H1 (cell line): ENCODE measurements around the gene LIPG. TPM values are rescaled to one million over a fixed set of nuclear protein-coding genes. Genes with fewer than 3 reads are reported as not detected.

ENCODE experiments used
- CTCF ChIA-PET: fragments of 300-600 bp; sonication (Branson Sonifier 250); formaldehyde crosslinking; loops from one replicate; lab custom pipeline; 2021; ENCODE audit not compliant: partially characterized antibody; lab: Charles Lee
- POLR2A ChIA-PET: fragments of 300-600 bp; sonication (Branson Sonifier 250); formaldehyde crosslinking; loops from one replicate; lab custom pipeline; 2021; ENCODE audit warnings: inconsistent platforms; ENCODE audit not compliant: partially characterized antibody; lab: Charles Lee
- DNase-seq, 2 experiments: peaks; one replicate each; pipeline versions ENCODE4 v3.0.0 to v3.0.0-alpha.2; 2010 to 2022; ENCODE audit warnings: low spot score in 2 of 2, low read depth in 1 of 2, mixed read lengths in 1 of 2
- FAIRE-seq: peaks from 2 replicates; lab custom pipeline; 2011; peaks lifted over from hg19 to GRCh38; lab: Jason Lieb, UNC
- H2AFZ ChIP-seq: 2 replicates; pipeline ENCODE4 v1.8.1; 2012; ENCODE audit warnings: low read length, inconsistent platforms
- H2AK5ac ChIP-seq: 2 replicates; pipeline ENCODE4 v1.6.1; 2013; ENCODE audit warnings: low read depth, low read length
- H2BK120ac ChIP-seq: replicated peaks from 2 replicates; pipeline ENCODE3; 2013; ENCODE audit warnings: low read depth, low read length, inconsistent platforms
- H2BK12ac ChIP-seq: 2 replicates; pipeline ENCODE4 v1.6.1; 2013; ENCODE audit warnings: low read depth, low read length
- H2BK15ac ChIP-seq: 2 replicates; pipeline ENCODE4 v1.6.1; 2013; ENCODE audit warnings: low read length
- H2BK20ac ChIP-seq: 2 replicates; pipeline ENCODE4 v1.6.1; 2013; ENCODE audit warnings: low read length
- H2BK5ac ChIP-seq: 2 replicates; pipeline ENCODE4 v1.6.1; 2013; ENCODE audit warnings: low read depth, low read length
- H3K14ac ChIP-seq: 2 replicates; pipeline ENCODE4 v1.6.1; 2013; ENCODE audit warnings: inconsistent platforms; ENCODE audit not compliant: insufficient read length
- H3K18ac ChIP-seq: 2 replicates; pipeline ENCODE4 v1.6.1; 2013; ENCODE audit warnings: low read length; ENCODE audit errors: extremely low read depth
- H3K23ac ChIP-seq: 2 replicates; pipeline ENCODE4 v1.6.1; 2013; ENCODE audit warnings: inconsistent platforms; ENCODE audit not compliant: insufficient read length
- H3K23me2 ChIP-seq: 2 replicates; pipeline ENCODE4 v1.6.1; 2013; ENCODE audit warnings: low read depth, low read length
- H3K27ac ChIP-seq: 2 replicates; pipeline ENCODE4 v1.6.1; 2011; ENCODE audit warnings: low read depth, low read length, inconsistent platforms
- H3K27me3 ChIP-seq, 4 experiments: replicated peaks in 1 of 4; 1 replicate in 1 of 4; 2 replicates in 3 of 4; pipeline versions ENCODE4 v1.6.1 to v1.8.1; 2011 to 2013; ENCODE audit warnings: low read length in 3 of 4, mild to moderate bottlenecking in 3 of 4, inconsistent platforms in 2 of 4, mixed read lengths in 2 of 4, moderate library complexity in 1 of 4; ENCODE audit not compliant: control insufficient read depth in 3 of 4, insufficient read depth in 3 of 4; ENCODE audit errors: extremely low read depth in 1 of 4
- H3K36me3 ChIP-seq, 4 experiments: 2 replicates each; pipeline versions ENCODE4 v1.6.1 to v1.8.1; 2011 to 2013; ENCODE audit warnings: mild to moderate bottlenecking in 4 of 4, low read length in 3 of 4, moderate library complexity in 2 of 4, control low read depth in 1 of 4, inconsistent platforms in 1 of 4; ENCODE audit not compliant: insufficient read depth in 4 of 4, control insufficient read depth in 2 of 4
- H3K4ac ChIP-seq: replicated peaks from 2 replicates; pipeline ENCODE3; 2013; ENCODE audit warnings: low read length, low read depth, mixed read lengths, inconsistent platforms; ENCODE audit not compliant: insufficient read length
- H3K4me1 ChIP-seq, 4 experiments: replicated peaks in 1 of 4; 1 replicate in 1 of 4; 2 replicates in 3 of 4; pipeline versions ENCODE4 v1.6.1 to v1.8.1; 2011 to 2013; ENCODE audit warnings: low read length in 3 of 4, inconsistent platforms in 2 of 4, mixed read lengths in 1 of 4; ENCODE audit not compliant: insufficient read depth in 4 of 4, control insufficient read depth in 3 of 4
- H3K4me2 ChIP-seq, 2 experiments: 2 replicates each; pipeline versions ENCODE4 v1.6.1 to v1.8.1; 2011 to 2013; ENCODE audit warnings: low read depth in 2 of 2, low read length in 2 of 2, control low read depth in 1 of 2, inconsistent platforms in 1 of 2, mild to moderate bottlenecking in 1 of 2; ENCODE audit not compliant: insufficient read depth in 1 of 2
- H3K4me3 ChIP-seq, 4 experiments: fragments of 200-600, 300-600 bp in 1 of 4; sonication (generic), shearing (Covaris generic), sonication (Bioruptor Twin) in 1 of 4; 2 replicates each; pipeline versions ENCODE4 v1.5.1 to v1.8.1; 2011 to 2016; ENCODE audit warnings: low read length in 4 of 4, low read depth in 3 of 4, control low read depth in 2 of 4, inconsistent platforms in 2 of 4, mild to moderate bottlenecking in 2 of 4, mixed read lengths in 1 of 4, moderate library complexity in 1 of 4; ENCODE audit not compliant: insufficient read depth in 2 of 4; ENCODE audit errors: extremely low read depth in 1 of 4
- H3K56ac ChIP-seq: replicated peaks from 2 replicates; pipeline ENCODE3; 2013; ENCODE audit warnings: low read depth, mild to moderate bottlenecking, mixed read lengths, low read length, inconsistent platforms; ENCODE audit not compliant: insufficient read length
- H3K79me1 ChIP-seq: 2 replicates; pipeline ENCODE4 v1.6.1; 2013; ENCODE audit warnings: low read depth, low read length, control low read depth
- H3K79me2 ChIP-seq, 2 experiments: 2 replicates each; pipeline versions ENCODE4 v1.6.1 to v1.8.1; 2012 to 2013; ENCODE audit warnings: low read length in 2 of 2, mild to moderate bottlenecking in 2 of 2, inconsistent platforms in 1 of 2; ENCODE audit not compliant: insufficient read depth in 2 of 2, control insufficient read depth in 1 of 2
- H3K9ac ChIP-seq, 4 experiments: replicated peaks in 1 of 4; 1 replicate in 1 of 4; 2 replicates in 3 of 4; pipeline versions ENCODE4 v1.6.1 to v1.8.1; 2011 to 2013; ENCODE audit warnings: low read depth in 3 of 4, low read length in 3 of 4, control low read depth in 2 of 4, mild to moderate bottlenecking in 2 of 4, moderate library complexity in 2 of 4, inconsistent platforms in 1 of 4; ENCODE audit errors: extremely low read depth in 1 of 4
- H3K9me3 ChIP-seq, 2 experiments: 2 replicates each; pipeline versions ENCODE4 v1.6.1 to v1.8.1; 2012 to 2013; ENCODE audit warnings: mild to moderate bottlenecking in 2 of 2, moderate library complexity in 2 of 2, control low read depth in 1 of 2, inconsistent platforms in 1 of 2, low read depth in 1 of 2, low read length in 1 of 2, mixed read lengths in 1 of 2; ENCODE audit not compliant: insufficient read depth in 2 of 2
- H4K20me1 ChIP-seq, 2 experiments: replicated peaks in 1 of 2; 2 replicates each; pipeline versions ENCODE3 to v1.8.1; 2011 to 2013; ENCODE audit warnings: inconsistent platforms in 2 of 2, low read length in 2 of 2, mild to moderate bottlenecking in 1 of 2; ENCODE audit not compliant: insufficient read depth in 2 of 2, control insufficient read depth in 1 of 2
- H4K5ac ChIP-seq: 2 replicates; pipeline ENCODE4 v1.6.1; 2013; ENCODE audit warnings: low read length, low read depth, mixed read lengths, inconsistent platforms; ENCODE audit not compliant: insufficient read length
- H4K8ac ChIP-seq: 2 replicates; pipeline ENCODE4 v1.8.0; 2013; ENCODE audit warnings: mild to moderate bottlenecking, moderate library complexity, low read length, inconsistent platforms; ENCODE audit not compliant: insufficient read depth; ENCODE audit errors: extremely low read depth
- H4K91ac ChIP-seq: replicated peaks from 2 replicates; pipeline ENCODE3; 2013; ENCODE audit warnings: low read length, mixed read lengths, inconsistent platforms; ENCODE audit not compliant: insufficient read length
- CBX5 ChIP-seq: fragments of 300-800, 300-1000 bp; sonication (generic); IDR thresholded peaks from 2 replicates; pipeline ENCODE4 v1.7.1; 2016; ENCODE audit warnings: antibody characterized with exemption, low read length, low read depth
- CEBPB ChIP-seq: IDR thresholded peaks from 2 replicates; pipeline ENCODE4 v1.6.1; 2012; ENCODE audit warnings: low read depth, low read length
- KDM1A ChIP-seq: fragments of 200-600, 300-600 bp; sonication (generic); IDR thresholded peaks from 2 replicates; pipeline ENCODE4 v1.7.1; 2016; ENCODE audit warnings: mild to moderate bottlenecking, low read length, borderline replicate concordance
- KDM5A ChIP-seq: fragments of 200-600 bp; IDR thresholded peaks from 2 replicates; pipeline ENCODE4 v1.7.1; 2012; ENCODE audit warnings: mild to moderate bottlenecking, low read length, inconsistent platforms, mixed read lengths
- POU5F1 ChIP-seq: IDR thresholded peaks from 2 replicates; pipeline ENCODE4 v1.6.1; 2011; ENCODE audit warnings: low read depth, mild to moderate bottlenecking, low read length, moderate library complexity
- RAD21 ChIP-seq, 2 experiments: IDR thresholded peaks in 1 of 2; conservative IDR thresholded peaks in 1 of 2; 2 replicates each; pipeline ENCODE4 v1.6.1; 2011; ENCODE audit warnings: low read depth in 2 of 2, low read length in 2 of 2, improper control_type of control experiment in 1 of 2, inconsistent platforms in 1 of 2, mild to moderate bottlenecking in 1 of 2, moderate library complexity in 1 of 2
- RNF2 ChIP-seq: fragments of 200-900, 300-1000 bp; sonication (generic); IDR thresholded peaks from 2 replicates; pipeline ENCODE4 v1.7.1; 2016; ENCODE audit warnings: borderline replicate concordance, low read depth, mild to moderate bottlenecking, antibody characterized with exemption, low read length; ENCODE audit not compliant: poor library complexity, severe bottlenecking; ENCODE audit errors: missing control alignments
- SP1 ChIP-seq: IDR thresholded peaks from 2 replicates; pipeline ENCODE4 v1.6.1; 2011; ENCODE audit warnings: low read depth, low read length
- SP2 ChIP-seq: IDR thresholded peaks from 2 replicates; pipeline ENCODE4 v1.6.1; 2012; ENCODE audit warnings: mild to moderate bottlenecking, low read length, inconsistent platforms
- TAF7 ChIP-seq: optimal IDR thresholded peaks from 2 replicates; pipeline ENCODE3; 2011; ENCODE audit warnings: low read depth, mild to moderate bottlenecking, inconsistent platforms, low read length, moderate library complexity, borderline replicate concordance
- USF2 ChIP-seq: IDR thresholded peaks from 2 replicates; pipeline ENCODE4 v1.6.1; 2011; ENCODE audit warnings: low read length, improper control_type of control experiment
- WGBS, 2 experiments: shearing (Covaris generic) in 1 of 2; methylation state at CpG; one replicate each; pipeline versions ENCODE4 v1.1.6 to v1.1.7; 2013 to 2015; ENCODE audit warnings: low lambda C conversion rate in 2 of 2, mixed read lengths in 2 of 2, inconsistent platforms in 1 of 2, low coverage in 1 of 2, missing lambda C conversion rate in 1 of 2; ENCODE audit not compliant: insufficient replicate concordance in 2 of 2, insufficient coverage in 1 of 2, insufficient read length in 1 of 2; ENCODE audit errors: extremely low coverage in 1 of 2, missing lambda C conversion rate in 1 of 2; 5-methylcytosine and 5-hydroxymethylcytosine counted together
- polyA plus RNA-seq, 7 experiments: library from polyadenylated mRNA; depleted of rRNA in 3 of 7; stranded (reverse) in 5 of 7; unstranded in 2 of 7; fragments of >200 nt in 5 of 7; fragments of 200-250 nt in 2 of 7; gene quantifications; 1 replicate in 5 of 7; 2 replicates in 1 of 7; 4 replicates in 1 of 7; pipeline versions ENCODE4 v1.2.1 to v1.2.3, GENCODE V29; 2011 to 2013; ENCODE audit warnings: missing spikeins in 2 of 7, mixed read lengths in 2 of 7
- total RNA-seq: library from RNA; stranded (reverse); fragmentation: NEBNext Ultra II Directional; extraction: Animal tissue kit (Norgen Biotek cat#: 25700); gene quantifications from 2 replicates; pipeline ENCODE4 v1.2.1, GENCODE V29; 2021

Gene LIPG
- total and polyA plus RNA-seq, 2 of the 8 experiments (the other 6 are each of a cell fraction or from before 2014, with no cell fraction given): 9.2 to 9.8 TPM

- Histone ChIP-seq H2AFZ (no peak overlapping the region), H2BK12ac (peak overlapping the region; percentile 71; the same call in 1 of the 2 replicates), H4K5ac (no peak overlapping the region), H3K4me3 (no peak overlapping the region), H3K36me3 (no peaks in the 10 kb centered on the region), H3K79me2 (no peaks in the 10 kb centered on the region), H4K20me1 (no peaks in the 10 kb centered on the region), H2BK15ac (no peak overlapping the region), H3K9me3 (no peaks in the 10 kb centered on the region), H2BK5ac (no peak overlapping the region; the same call in 1 of the 2 replicates), H3K23ac (no peak overlapping the region), H4K8ac (no peak overlapping the region), H2BK20ac (no peak overlapping the region), H2BK120ac (no peak overlapping the region), H2AK5ac (no peak overlapping the region), H3K4me1 (peaks cover 0 to 5% (median 0%) of the 10 kb centered on the region in 4 experiments; a peak in 3 of 7 replicates), H4K91ac (no peak overlapping the region), H3K18ac (no peak overlapping the region), H3K4ac (no peak overlapping the region), H3K79me1 (no peaks in the 10 kb centered on the region), H3K14ac (no peak overlapping the region), H3K56ac (no peak overlapping the region), H3K27me3 (no peaks in the 10 kb centered on the region; a peak in 1 of 7 replicates), H3K23me2 (no peaks in the 10 kb centered on the region), H3K4me2 (no peak overlapping the region), H3K27ac (no peak overlapping the region), H3K9ac (no peak overlapping the region)
- POLR2A ChIA-PET: interaction anchor here (0.6 kb wide), 1 partner anchor 15 kb away, joined by 3 read pairs; no protein-coding TSS in a partner anchor
- FAIRE-seq: no peak
- CTCF ChIA-PET: interaction anchor here (0.6 to 5.8 kb wide), 4 partner anchors 9 to 103 kb away, joined by 3 to 53 read pairs (median 5); no protein-coding TSS in a partner anchor
- DNase-seq: no peak
- WGBS, 2 experiments: 87% methylated on average over 9 of the region's 9 CpGs; no CpG with 5 or more reads in 1 of the 2 experiments
- TF ChIP-seq USF2 (no peak), CBX5 (no peak), TAF7 (no peak), SP1 (no peak), CEBPB (no peak), POU5F1 (no peak), SP2 (no peak), KDM1A (no peak), RAD21 (IDR thresholded peaks at IDR 0.05 in 1 of 2, conservative IDR thresholded peaks at IDR 0.05 in 1 of 2; ENCODE audit: low read depth in 2 of 2, low read length in 2 of 2) (no peak), RNF2 (no peak), KDM5A (no peak)
These were observed 63.3 kb downstream of the LIPG start for GRCh38 chr18:49625021-49625691.
